ENCODE data around the gene CD226.

GRCh38 chr18:69935319-69936190 is 12.1 kb downstream of the CD226 start:
- TF ChIP-seq CTCF (IDR thresholded peaks at IDR 0.05) = no peak
- TF ChIP-seq POLR2AphosphoS5 (IDR thresholded peaks at IDR 0.05) = no peak
- no peak for TF ChIP-seq POLR2A (IDR thresholded peaks at IDR 0.05)
